GM21723 (cell line): ENCODE measurements around the gene CTSD.
"Not testable (repeated sequence)": the region's sequence is repeated elsewhere in the genome, so short reads cannot be mapped to it uniquely, and the experiment has no call there.

Experiments
- ATAC-seq: cut with Tn5 transposase; IDR thresholded peaks from one replicate; pipeline ENCODE4 v1.9.1; 2021; ENCODE audit warnings: mild to moderate bottlenecking, moderate library complexity; ENCODE audit not compliant: unreplicated experiment

CTSD gene

GRCh38 chr11:1770528-1770927, 6.8 kb upstream of the CTSD start:
- ATAC-seq = no peak

- no peak for ATAC-seq
Observed at GRCh38 chr11:1770061-1770460, 6.3 kb upstream of the CTSD start.

GRCh38 chr11:1769304-1769936, 5.7 kb upstream of the CTSD start:
- not testable (repeated sequence) for ATAC-seq

- ATAC-seq = no peak
Observed at GRCh38 chr11:1768141-1768469, 4.4 kb upstream of the CTSD start.

- ATAC-seq = no peak
Observed at GRCh38 chr11:1767399-1768140, 3.8 kb upstream of the CTSD start.

- no peak for ATAC-seq
Observed at GRCh38 chr11:1766719-1767398, 3.1 kb upstream of the CTSD start.

- no peak for ATAC-seq
Observed at GRCh38 chr11:1765871-1766718, 2.4 kb upstream of the CTSD start.

GRCh38 chr11:1763336-1763795, 361 bp downstream of the CTSD start:
- peak; percentile 25 for ATAC-seq

GRCh38 chr11:1762537-1763302, 1.0 kb downstream of the CTSD start:
- ATAC-seq = no peak

- no peak for ATAC-seq
Observed at GRCh38 chr11:1761857-1762536, 1.7 kb downstream of the CTSD start.

- ATAC-seq = no peak
Observed at GRCh38 chr11:1761110-1761856, 2.4 kb downstream of the CTSD start.

GRCh38 chr11:1760351-1761109, 3.2 kb downstream of the CTSD start:
- ATAC-seq = no peak

GRCh38 chr11:1759851-1760220, 3.9 kb downstream of the CTSD start:
- no peak for ATAC-seq

- no peak for ATAC-seq
Observed at GRCh38 chr11:1759151-1759850, 4.4 kb downstream of the CTSD start.

GRCh38 chr11:1758611-1759150, 5.0 kb downstream of the CTSD start:
- no peak for ATAC-seq

- no peak for ATAC-seq
Observed at GRCh38 chr11:1757861-1758610, 5.7 kb downstream of the CTSD start.
